HL-60 (cell line): ENCODE measurements around the gene TIAL1.

Experiments used
- CTCF ChIP-seq: IDR thresholded peaks from one replicate; pipeline ENCODE4 v1.5.1; 2011; ENCODE audit warnings: low read length, control low read depth, inconsistent platforms; ENCODE audit not compliant: insufficient read depth
- GABPA ChIP-seq: IDR thresholded peaks from 2 replicates; pipeline ENCODE4 v1.6.1; 2012; ENCODE audit warnings: low read depth
- POLR2AphosphoS5 ChIP-seq: IDR thresholded peaks from 2 replicates; pipeline ENCODE4 v1.6.1; 2012; ENCODE audit warnings: low read depth

- TF ChIP-seq CTCF: no peak
- TF ChIP-seq GABPA: no peak
- TF ChIP-seq POLR2AphosphoS5: no peak
Observed at GRCh38 chr10:119633538-119634218, 36.9 kb upstream of the TIAL1 start.
